Panc1 (cell line): ENCODE results near the gene CPLX1. TPM values are rescaled to one million over a fixed set of nuclear protein-coding genes. Genes with fewer than 3 reads are reported as not detected.

ENCODE experiments used
- ATAC-seq: fragments of 200-7000 bp; cut with Tn5 transposase; 2 replicates; pipeline ENCODE4 v1.9.1; 2020; ENCODE audit warnings: mild to moderate bottlenecking, moderate library complexity
- BruUV-seq: library from RNA; stranded (reverse); fragments of 400-500 nt; replicated peaks from 2 replicates; lab custom pipeline; 2021; lab: Mats Ljungman, UMichigan
- CTCF ChIA-PET: fragments of 300-600 bp; sonication (Branson Sonifier 250); formaldehyde crosslinking; loops from one replicate; lab custom pipeline; 2022; ENCODE audit warnings: antibody characterized with exemption; lab: Charles Lee
- POLR2A ChIA-PET: fragments of 300-600 bp; sonication (Branson Sonifier 250); formaldehyde crosslinking; loops from one replicate; lab custom pipeline; 2022; ENCODE audit warnings: antibody characterized with exemption; lab: Charles Lee
- DNase-seq: peaks from one replicate; pipeline ENCODE4 v3.0.0-alpha.2; 2010; ENCODE audit warnings: low read depth, low spot score
- H3K27ac ChIP-seq: 2 replicates; pipeline ENCODE4 v1.5.1; 2011; ENCODE audit warnings: mild to moderate bottlenecking, low read length, inconsistent platforms
- H3K27me3 ChIP-seq: fragments of 200-500 bp; sonication (Bioruptor generic); 2 replicates; pipeline ENCODE4 v1.6.0; 2014; ENCODE audit warnings: low read length, inconsistent platforms; ENCODE audit not compliant: control insufficient read depth, insufficient read depth
- H3K36me3 ChIP-seq: fragments of 200-500 bp; sonication (Bioruptor generic); 2 replicates; pipeline ENCODE4 v1.5.1; 2014; ENCODE audit warnings: inconsistent platforms, mild to moderate bottlenecking, low read length, moderate library complexity; ENCODE audit not compliant: control insufficient read depth, insufficient read depth
- H3K4me1 ChIP-seq: 2 replicates; pipeline ENCODE4 v1.5.1; 2011; ENCODE audit warnings: inconsistent platforms, mild to moderate bottlenecking, low read length, moderate library complexity; ENCODE audit not compliant: control insufficient read depth, insufficient read depth
- H3K4me3 ChIP-seq, 2 experiments: 2 replicates each; pipeline ENCODE4 v1.5.1; 2011 to 2012; ENCODE audit warnings: low read depth in 2 of 2, low read length in 2 of 2, mild to moderate bottlenecking in 2 of 2, inconsistent platforms in 1 of 2, moderate library complexity in 1 of 2
- H3K9me3 ChIP-seq: fragments of 200-500 bp; sonication (Bioruptor generic); 2 replicates; pipeline ENCODE4 v1.5.1; 2014; ENCODE audit warnings: low read depth, mild to moderate bottlenecking, inconsistent platforms, low read length, moderate library complexity; ENCODE audit not compliant: control insufficient read depth, insufficient read depth
- CTCF ChIP-seq: fragments of 450-650 bp; IDR thresholded peaks from 2 replicates; pipeline ENCODE4 v1.5.1; 2017; ENCODE audit warnings: mild to moderate bottlenecking
- POLR2AphosphoS5 ChIP-seq: IDR thresholded peaks from 2 replicates; pipeline ENCODE4 v1.6.1; 2012; ENCODE audit warnings: mild to moderate bottlenecking, low read depth, low read length, moderate library complexity
- REST ChIP-seq, 2 experiments: IDR thresholded peaks; 2 replicates each; pipeline ENCODE4 v1.6.1; 2011 to 2012; ENCODE audit warnings: low read depth in 2 of 2, control low read depth in 1 of 2, low read length in 1 of 2, mild to moderate bottlenecking in 1 of 2, moderate library complexity in 1 of 2; ENCODE audit not compliant: insufficient read depth in 1 of 2
- SIN3A ChIP-seq: IDR thresholded peaks from 2 replicates; pipeline ENCODE4 v1.6.1; 2012; ENCODE audit warnings: low read depth, mild to moderate bottlenecking, low read length, moderate library complexity, borderline replicate concordance; ENCODE audit not compliant: insufficient read depth
- TCF7L2 ChIP-seq: IDR thresholded peaks from 2 replicates; pipeline ENCODE4 v1.6.1; 2011; ENCODE audit warnings: mild to moderate bottlenecking, low read depth, low read length, inconsistent platforms
- in situ Hi-C: cut with HindIII; loops from 2 replicates; pipeline ENCODE4 v1.10.0; 2016; ENCODE audit warnings: low sequenced_read_pairs, low pct_unique_long_range_greater_than_20kb
- intact Hi-C: fragments of 100-400 bp; cut with micrococcal nuclease; formaldehyde crosslinking; loops from one replicate; pipeline ENCODE4 v1.10.0; 2022; ENCODE audit not compliant: unreplicated experiment
- total RNA-seq: library from RNA; stranded (reverse); gene quantifications from one replicate; pipeline ENCODE4 v1.2.1, GENCODE V29; 2021; ENCODE audit not compliant: unreplicated experiment

The CPLX1 gene
- total RNA-seq, 1 experiment from 2014 or later = 6.7 TPM

GRCh38 chr4:742096-742741, 83.7 kb downstream of the CPLX1 start:
- ATAC-seq (peak; percentile 15; the same call in 1 of the 2 replicates), DNase-seq (no peak)
- Histone ChIP-seq H3K27ac (no peak overlapping the region), H3K27me3 (no peaks in the 10 kb centered on the region), H3K4me3 (no peak overlapping the region), H3K4me1 (peaks cover 12% of the 10 kb centered on the region), H3K9me3 (no peaks in the 10 kb centered on the region), H3K36me3 (0 out of 2 replicates have a peak, but pooled peaks cover 1% of the 10 kb centered on the region)
- intact Hi-C loops = no loop called here
- POLR2A ChIA-PET = no interaction called here
- in situ Hi-C loops = no loop called here
- TF ChIP-seq SIN3A (no peak), TCF7L2 (no peak), CTCF (no peak), REST (IDR thresholded peaks at IDR 0.05; ENCODE audit: insufficient read depth in 1 of 2, low read depth in 2 of 2, low read length in 1 of 2) (no peak), POLR2AphosphoS5 (no peak)
- CTCF ChIA-PET = no interaction called here
- BruUV-seq = no TSS peak

- Histone ChIP-seq H3K4me1 (peaks cover 12% of the 10 kb centered on the region), H3K4me3 (no peak overlapping the region), H3K27ac (no peak overlapping the region), H3K9me3 (no peaks in the 10 kb centered on the region), H3K27me3 (no peaks in the 10 kb centered on the region), H3K36me3 (0 out of 2 replicates have a peak, but pooled peaks cover 2% of the 10 kb centered on the region)
- TSS peak; percentile 52 for BruUV-seq
- in situ Hi-C loops (no loop called here), intact Hi-C loops (no loop called here)
- ChIA-PET POLR2A (no interaction called here), CTCF (no interaction called here)
- ATAC-seq (no peak), DNase-seq (no peak)
- TF ChIP-seq TCF7L2 (no peak), POLR2AphosphoS5 (no peak)
Measured at GRCh38 chr4:740656-741282, 85.2 kb downstream of the CPLX1 start.

GRCh38 chr4:740011-740410, 85.9 kb downstream of the CPLX1 start:
- H3K27ac ChIP-seq = no peak overlapping the region
- no TSS peak for BruUV-seq
- no peaks in the 10 kb centered on the region for H3K9me3 ChIP-seq
- no peak overlapping the region for H3K4me3 ChIP-seq
- DNase-seq (no peak), ATAC-seq (no peak)
- in situ Hi-C loops (no loop called here), intact Hi-C loops (no loop called here)
- ChIA-PET POLR2A (no interaction called here), CTCF (no interaction called here)
- H3K4me1 ChIP-seq = peaks cover 12% of the 10 kb centered on the region
- H3K27me3 ChIP-seq = no peaks in the 10 kb centered on the region
- no peak for TF ChIP-seq POLR2AphosphoS5
- TF ChIP-seq REST (IDR thresholded peaks at IDR 0.05; ENCODE audit: insufficient read depth in 1 of 2, low read depth in 2 of 2, low read length in 1 of 2) = no peak
- TF ChIP-seq SIN3A = no peak
- no peak for TF ChIP-seq TCF7L2
- TF ChIP-seq CTCF = no peak
- 0 out of 2 replicates have a peak, but pooled peaks cover 2% of the 10 kb centered on the region for H3K36me3 ChIP-seq
